Rectal smooth muscle tissue (tissue), 1 donor: Measurements from ENCODE around the gene BTNL8.

ENCODE experiments used
- H3K27ac ChIP-seq: one replicate; pipeline ENCODE4 v1.7.0; 2013; ENCODE audit warnings: low read depth, low read length, inconsistent platforms
- H3K27me3 ChIP-seq: one replicate; pipeline ENCODE4 v1.7.0; 2013; ENCODE audit warnings: low read length; ENCODE audit not compliant: control insufficient read depth, insufficient read depth
- H3K36me3 ChIP-seq: one replicate; pipeline ENCODE4 v1.7.0; 2013; ENCODE audit warnings: low read length; ENCODE audit not compliant: control insufficient read depth, insufficient read depth
- H3K4me1 ChIP-seq: one replicate; pipeline ENCODE4 v1.7.0; 2013; ENCODE audit warnings: low read length; ENCODE audit not compliant: control insufficient read depth, insufficient read depth
- H3K4me3 ChIP-seq: one replicate; pipeline ENCODE4 v1.7.0; 2013; ENCODE audit warnings: low read length
- H3K9ac ChIP-seq: one replicate; pipeline ENCODE4 v1.7.0; 2013; ENCODE audit warnings: low read length

Gene BTNL8, protein sequence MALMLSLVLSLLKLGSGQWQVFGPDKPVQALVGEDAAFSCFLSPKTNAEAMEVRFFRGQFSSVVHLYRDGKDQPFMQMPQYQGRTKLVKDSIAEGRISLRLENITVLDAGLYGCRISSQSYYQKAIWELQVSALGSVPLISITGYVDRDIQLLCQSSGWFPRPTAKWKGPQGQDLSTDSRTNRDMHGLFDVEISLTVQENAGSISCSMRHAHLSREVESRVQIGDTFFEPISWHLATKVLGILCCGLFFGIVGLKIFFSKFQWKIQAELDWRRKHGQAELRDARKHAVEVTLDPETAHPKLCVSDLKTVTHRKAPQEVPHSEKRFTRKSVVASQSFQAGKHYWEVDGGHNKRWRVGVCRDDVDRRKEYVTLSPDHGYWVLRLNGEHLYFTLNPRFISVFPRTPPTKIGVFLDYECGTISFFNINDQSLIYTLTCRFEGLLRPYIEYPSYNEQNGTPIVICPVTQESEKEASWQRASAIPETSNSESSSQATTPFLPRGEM

DNA sequence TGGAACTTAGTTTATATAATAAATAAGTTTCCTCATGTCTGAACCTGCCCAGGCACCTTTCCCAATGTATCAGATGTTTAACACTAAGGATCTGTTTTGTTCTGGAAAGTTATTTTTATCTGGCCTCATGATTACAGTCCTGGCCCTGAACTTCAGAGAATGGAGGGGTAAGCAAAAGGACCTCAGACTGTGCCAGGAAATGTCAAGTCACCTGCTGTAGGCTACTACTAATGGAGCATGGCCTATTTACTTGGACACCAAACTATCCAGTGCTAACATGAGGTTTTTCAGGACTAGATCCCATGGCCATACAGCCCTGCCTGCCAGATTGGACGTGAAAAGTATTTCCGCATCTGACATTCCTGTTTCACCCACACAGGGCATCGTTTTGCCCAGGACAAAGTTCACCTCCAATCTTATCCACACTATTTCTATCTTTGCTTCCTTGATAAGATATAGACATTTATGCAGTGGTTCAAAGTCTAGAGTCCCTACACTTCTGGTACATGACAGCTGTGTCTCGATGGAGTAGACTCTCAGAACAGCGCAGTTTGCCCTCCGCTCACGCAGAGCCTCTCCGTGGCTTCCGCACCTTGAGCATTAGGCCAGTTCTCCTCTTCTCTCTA, at the start of gene BTNL8:
TSS of gene BTNL8 (plus strand) at position 539 of the 626 bp plus-strand sequence. CDS start 152 bp downstream, outside the sequence.
- Histone ChIP-seq H3K27me3 (no peaks in the 10 kb centered on the region), H3K4me1 (no peaks in the 10 kb centered on the region), H3K27ac (no peak within 1 kb of the TSS), H3K9ac (no peak within 1 kb of the TSS), H3K4me3 (peak within 1 kb of the TSS; percentile 52), H3K36me3 (no peaks in the 10 kb centered on the region)

DNA sequence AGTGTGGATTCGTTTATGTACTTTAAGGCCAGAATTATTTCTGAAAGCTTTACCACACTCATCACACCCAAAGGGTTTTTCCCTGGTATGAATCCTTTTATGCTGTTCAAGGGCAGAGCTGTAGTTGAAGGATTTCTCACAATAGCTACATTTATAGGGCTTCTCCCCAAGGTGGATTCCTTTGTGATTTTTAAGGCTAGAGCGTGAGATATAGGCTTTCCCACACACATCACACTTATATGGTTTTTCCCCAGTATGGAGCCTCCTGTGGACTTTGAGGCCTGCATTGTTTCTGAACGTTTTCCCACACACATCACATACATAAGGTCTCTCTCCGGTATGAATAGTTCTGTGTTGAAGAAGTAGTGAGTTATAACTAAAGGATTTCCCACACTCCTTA, 49.1 kb upstream of the BTNL8 start:
- Histone ChIP-seq H3K27me3 (no peaks in the 10 kb centered on the region), H3K36me3 (peaks cover 25% of the 10 kb centered on the region), H3K4me3 (no peak overlapping the region), H3K27ac (no peak overlapping the region), H3K9ac (no peak overlapping the region), H3K4me1 (no peaks in the 10 kb centered on the region)

DNA sequence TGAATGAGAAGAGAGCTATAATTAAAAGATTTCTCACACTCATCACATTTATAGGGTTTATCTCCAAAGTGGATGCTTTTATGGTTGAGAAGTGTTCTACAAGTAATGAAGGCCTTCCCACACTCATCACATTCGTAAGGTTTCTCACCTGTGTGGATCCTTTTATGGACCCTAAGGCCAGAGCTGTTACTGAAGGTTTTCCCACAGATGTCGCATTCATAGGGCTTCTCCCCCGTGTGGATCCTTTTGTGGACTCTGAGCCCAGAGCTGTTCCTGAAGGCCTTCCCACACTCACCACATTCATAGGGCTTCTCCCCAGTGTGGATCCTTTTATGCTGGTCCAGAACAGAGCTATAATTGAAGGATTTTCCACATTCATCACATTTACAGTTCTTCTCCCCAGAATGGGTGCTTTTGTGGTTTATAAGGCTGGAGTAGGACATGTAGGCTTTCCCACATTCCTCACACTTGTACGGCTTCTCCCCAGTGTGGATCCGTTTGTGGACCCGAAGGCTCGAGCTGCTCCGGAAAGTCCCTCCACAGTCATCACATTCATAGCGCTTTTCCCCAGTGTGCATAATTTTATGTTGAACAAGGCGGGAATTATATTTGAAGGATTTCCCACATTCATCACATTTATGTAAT, 48.4 kb upstream of the BTNL8 start:
- H3K27ac ChIP-seq: no peak overlapping the region
- no peak overlapping the region for H3K4me3 ChIP-seq
- H3K27me3 ChIP-seq: no peaks in the 10 kb centered on the region
- H3K9ac ChIP-seq: no peak overlapping the region
- peaks cover 30% of the 10 kb centered on the region for H3K36me3 ChIP-seq
- no peaks in the 10 kb centered on the region for H3K4me1 ChIP-seq

DNA sequence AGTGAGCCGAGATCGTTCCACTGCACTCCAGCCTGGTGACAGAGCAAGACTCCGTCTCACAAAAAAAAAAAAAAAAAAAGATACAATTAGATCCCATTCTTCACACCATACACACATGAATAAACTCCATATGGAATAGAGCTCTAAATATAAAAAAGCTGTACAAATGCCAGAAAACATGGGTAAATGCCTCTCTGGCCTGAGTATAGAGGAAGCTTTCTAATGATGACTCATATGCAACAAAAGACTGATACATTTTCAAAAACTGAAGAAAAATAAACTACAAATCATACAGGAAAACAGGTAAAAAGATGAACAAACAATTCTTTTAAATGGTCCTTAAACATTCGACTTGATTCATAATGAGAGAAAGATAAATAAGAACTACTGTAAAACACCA, 46.5 kb upstream of the BTNL8 start:
- Histone ChIP-seq H3K27ac (no peak overlapping the region), H3K4me3 (no peak overlapping the region), H3K9ac (no peak overlapping the region), H3K4me1 (no peaks in the 10 kb centered on the region), H3K36me3 (peaks cover 34% of the 10 kb centered on the region), H3K27me3 (no peaks in the 10 kb centered on the region)

DNA sequence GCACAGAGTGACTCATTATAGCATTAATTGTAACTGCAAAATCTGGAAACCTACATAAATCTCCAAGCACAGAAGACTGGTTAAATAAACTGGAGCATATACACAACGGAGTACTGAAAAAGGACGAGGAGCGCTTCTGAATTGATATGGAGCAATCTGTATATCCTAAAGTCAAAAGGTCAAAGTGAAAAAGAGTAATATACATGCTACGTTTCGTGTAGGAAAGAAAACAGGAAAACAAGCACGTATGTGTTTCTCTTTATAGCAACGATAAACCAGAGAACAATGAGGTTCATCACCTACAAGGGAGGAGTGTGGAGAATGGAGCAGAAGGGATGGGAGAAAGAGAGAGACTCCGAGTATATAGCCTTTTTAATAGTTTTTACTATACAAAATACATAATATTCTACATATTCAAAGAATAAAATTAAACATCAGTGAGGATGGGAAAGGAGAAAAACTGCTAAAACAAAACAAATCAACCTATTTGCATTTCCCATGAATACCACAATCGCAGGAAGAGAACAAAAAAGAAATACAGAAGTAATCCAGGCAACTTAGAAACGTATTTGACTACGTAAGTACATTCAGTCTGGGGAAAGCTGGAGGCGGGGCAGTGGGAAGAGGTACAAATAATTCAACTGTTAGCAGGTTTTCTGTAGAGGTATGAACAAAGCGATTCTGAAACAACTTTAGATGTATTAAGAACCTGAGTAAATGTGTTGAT, 45.7 kb upstream of the BTNL8 start:
- no peak overlapping the region for H3K9ac ChIP-seq
- no peak overlapping the region for H3K27ac ChIP-seq
- no peaks in the 10 kb centered on the region for H3K4me1 ChIP-seq
- H3K36me3 ChIP-seq: peaks cover 34% of the 10 kb centered on the region
- H3K4me3 ChIP-seq: no peak overlapping the region
- no peaks in the 10 kb centered on the region for H3K27me3 ChIP-seq

DNA sequence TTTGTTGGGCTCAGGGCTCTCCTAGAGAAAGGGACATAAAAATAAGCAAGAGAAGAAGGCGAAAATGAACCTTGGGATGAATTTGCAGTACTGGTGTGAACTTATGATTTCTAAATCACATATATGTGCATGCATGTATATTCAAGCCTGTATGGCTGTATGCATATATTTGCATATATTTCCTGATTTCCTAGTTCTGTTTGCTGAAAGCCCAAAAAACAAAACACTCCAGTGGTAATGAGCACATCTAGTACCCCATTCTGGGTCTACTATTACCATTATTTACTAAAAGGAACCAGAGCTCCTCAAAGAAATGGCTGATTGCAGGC, 45.1 kb upstream of the BTNL8 start:
- H3K4me1 ChIP-seq: no peaks in the 10 kb centered on the region
- no peaks in the 10 kb centered on the region for H3K27me3 ChIP-seq
- H3K36me3 ChIP-seq: peaks cover 33% of the 10 kb centered on the region
- H3K27ac ChIP-seq: no peak overlapping the region
- no peak overlapping the region for H3K4me3 ChIP-seq
- no peak overlapping the region for H3K9ac ChIP-seq

DNA sequence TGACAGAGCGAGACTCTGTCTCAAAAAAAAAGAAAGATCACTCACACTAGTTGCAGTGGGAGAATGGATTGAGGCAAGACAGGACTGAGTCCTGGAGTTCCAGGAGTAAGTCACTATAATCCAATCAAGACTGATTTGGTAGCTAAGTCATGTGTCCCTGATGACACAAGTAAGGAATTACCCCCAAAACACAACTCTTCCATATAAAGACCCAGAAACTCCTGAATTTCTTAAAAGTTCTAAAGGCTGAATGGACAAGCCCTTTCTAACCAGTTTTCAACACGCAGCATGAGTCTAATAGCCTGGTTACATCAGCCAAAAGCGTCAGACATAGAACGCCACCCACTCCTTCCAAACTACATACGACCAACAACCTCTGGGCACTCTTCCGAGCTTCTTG, 40.4 kb upstream of the BTNL8 start:
- H3K4me1 ChIP-seq: peaks cover 3% of the 10 kb centered on the region
- no peak overlapping the region for H3K4me3 ChIP-seq
- H3K27me3 ChIP-seq: no peaks in the 10 kb centered on the region
- H3K9ac ChIP-seq: no peak overlapping the region
- no peak overlapping the region for H3K27ac ChIP-seq
- H3K36me3 ChIP-seq: peaks cover 9% of the 10 kb centered on the region

DNA sequence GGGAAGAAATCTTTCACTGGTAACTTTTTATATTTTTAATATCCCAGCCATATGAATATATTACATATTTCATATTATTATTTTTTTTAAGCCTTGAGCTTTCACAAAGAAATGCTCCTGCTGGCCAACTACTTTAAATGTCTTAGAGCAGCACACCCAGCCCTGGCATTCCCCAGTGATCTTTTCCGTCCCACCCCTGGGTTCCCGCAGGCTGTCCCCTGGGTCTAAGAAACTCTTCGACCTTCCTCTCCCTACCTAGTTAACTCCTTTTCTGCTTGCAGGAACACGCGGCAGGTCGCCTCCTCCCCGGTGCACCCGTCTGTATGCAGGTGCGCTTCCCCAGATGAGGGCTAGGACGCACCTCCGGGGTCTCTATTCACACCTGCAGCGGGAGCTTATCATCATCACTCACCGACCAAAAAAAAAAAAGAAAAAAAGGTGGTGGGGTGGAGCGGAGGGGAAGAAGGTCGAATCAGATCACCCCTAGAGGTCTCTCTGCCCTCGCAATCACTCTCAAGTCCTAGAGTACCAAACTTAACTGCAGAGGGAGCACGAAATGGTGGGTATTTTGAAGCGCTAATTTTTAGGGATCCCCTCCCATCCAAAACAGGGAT, 38.6 kb upstream of the BTNL8 start:
- H3K27me3 ChIP-seq: no peaks in the 10 kb centered on the region
- peak overlapping the region; percentile 99 for H3K4me3 ChIP-seq
- H3K9ac ChIP-seq: peak overlapping the region; percentile 96
- H3K36me3 ChIP-seq: peaks cover 6% of the 10 kb centered on the region
- H3K4me1 ChIP-seq: peaks cover 3% of the 10 kb centered on the region
- H3K27ac ChIP-seq: peak overlapping the region; percentile 90

DNA sequence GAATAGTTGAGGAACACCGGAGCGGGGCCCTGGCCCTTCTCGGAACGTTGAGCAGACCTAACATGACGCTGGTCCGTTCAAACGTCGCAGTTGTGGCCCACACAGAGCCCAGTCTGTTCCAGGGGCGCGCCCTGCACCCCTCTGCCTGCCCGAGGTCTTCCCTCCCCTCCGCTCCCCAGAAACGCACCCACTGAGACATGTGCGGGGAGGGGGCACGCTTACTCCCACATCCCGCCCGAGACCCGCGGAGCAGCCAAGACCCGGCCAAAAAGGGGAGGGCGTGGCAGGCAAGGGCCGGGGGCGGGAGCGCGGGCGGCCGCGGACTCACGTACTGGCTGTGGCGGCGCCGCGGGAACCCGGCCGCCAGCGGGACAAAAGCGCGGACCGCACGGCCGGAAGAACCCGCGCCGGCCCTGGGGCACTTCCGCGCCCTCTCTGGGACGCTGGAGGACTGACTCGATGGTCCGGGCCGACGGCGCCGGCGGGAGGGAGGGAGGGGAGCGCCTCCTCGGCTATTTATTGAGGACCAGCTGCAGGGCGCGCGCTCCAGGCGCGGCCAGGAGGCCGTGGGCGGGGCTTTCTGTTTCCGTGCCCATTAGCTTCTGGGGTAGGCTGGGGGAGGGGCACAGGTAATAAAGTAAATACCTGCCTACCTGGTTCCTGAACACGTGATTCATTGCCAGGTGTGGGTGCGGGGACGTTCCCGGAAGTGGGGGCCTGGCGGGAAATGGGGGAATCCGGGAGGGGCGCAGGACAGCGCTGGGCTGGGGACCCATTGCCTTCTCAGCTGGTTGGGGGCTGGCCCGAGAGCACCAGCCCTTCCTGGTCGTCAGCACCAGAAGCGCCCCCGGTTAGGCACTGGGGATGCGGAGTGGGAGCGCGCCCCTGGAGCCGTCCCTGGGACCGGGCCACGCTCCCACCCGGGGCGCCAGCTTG, 37.8 kb upstream of the BTNL8 start, which contains the start of gene ZFP62:
TSS of gene ZFP62 (minus strand) at position 390 of the 936 bp plus-strand sequence. CDS start at position 333, 57 bp downstream.
- Histone ChIP-seq H3K9ac (peak within 1 kb of the TSS; percentile 96), H3K4me3 (peak within 1 kb of the TSS; percentile 99), H3K36me3 (no peaks in the 10 kb centered on the region), H3K27ac (peak within 1 kb of the TSS; percentile 90), H3K4me1 (peaks cover 3% of the 10 kb centered on the region), H3K27me3 (no peaks in the 10 kb centered on the region)

DNA sequence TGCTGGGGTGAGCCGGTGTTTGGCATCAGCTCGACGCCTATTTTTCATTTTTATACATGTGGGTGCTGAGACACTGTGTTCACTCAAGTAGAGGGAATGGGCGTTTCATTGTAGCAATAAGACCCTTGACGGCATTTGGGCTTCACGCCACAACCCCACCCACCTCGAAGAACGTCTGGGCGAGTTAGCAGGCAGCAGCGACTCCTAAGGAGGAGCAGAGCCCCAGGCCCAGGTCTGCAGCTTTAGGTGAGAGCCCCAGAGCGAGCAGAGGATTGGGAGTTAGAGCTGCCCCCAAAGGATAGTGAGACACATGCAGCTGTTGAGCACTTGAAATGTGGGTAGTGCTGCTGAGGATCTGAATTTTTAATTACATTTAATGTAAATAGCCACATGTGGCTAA, 36.3 kb upstream of the BTNL8 start:
- Histone ChIP-seq H3K27ac (no peak overlapping the region), H3K27me3 (no peaks in the 10 kb centered on the region), H3K36me3 (no peaks in the 10 kb centered on the region), H3K4me1 (peaks cover 3% of the 10 kb centered on the region), H3K9ac (no peak overlapping the region), H3K4me3 (no peak overlapping the region)
